Muscle of leg (tissue), 11 donors: Measurements from ENCODE around the gene PLD3. TPM values are rescaled to one million over a fixed set of nuclear protein-coding genes. Genes with fewer than 3 reads are reported as not detected.

Source experiments
- DNase-seq: peaks from one replicate; pipeline ENCODE4 v3.0.0; 2013
- H3K27ac ChIP-seq: one replicate; pipeline ENCODE4 v1.5.1; 2013; ENCODE audit warnings: mild to moderate bottlenecking, low read length, control low read depth
- H3K27me3 ChIP-seq: one replicate; pipeline ENCODE4 v1.6.1; 2013; ENCODE audit warnings: low read length; ENCODE audit not compliant: control insufficient read depth, insufficient read depth
- H3K36me3 ChIP-seq: one replicate; pipeline ENCODE4 v1.6.1; 2013; ENCODE audit warnings: low read length; ENCODE audit not compliant: control insufficient read depth, insufficient read depth
- H3K4me1 ChIP-seq: one replicate; pipeline ENCODE4 v1.6.1; 2013; ENCODE audit warnings: low read length; ENCODE audit not compliant: control insufficient read depth, insufficient read depth
- H3K4me3 ChIP-seq: one replicate; pipeline ENCODE4 v1.5.1; 2013; ENCODE audit warnings: low read length, control low read depth
- H3K9me3 ChIP-seq: replicated peaks from 2 replicates; pipeline ENCODE4 v1.6.1; 2013; ENCODE audit warnings: low read depth, low read length; ENCODE audit not compliant: control insufficient read depth
- WGBS: methylation state at CpG from one replicate; pipeline ENCODE4 v1.1.5; 2013; ENCODE audit warnings: missing lambda C conversion rate; ENCODE audit not compliant: insufficient coverage; 5-methylcytosine and 5-hydroxymethylcytosine counted together
- polyA plus RNA-seq, 8 donors: library from polyadenylated mRNA; unstranded; fragments of 120-200 nt; gene quantifications; one replicate each; pipeline versions ENCODE4 v1.2.1 to v1.2.3, GENCODE V29; 2013; ENCODE audit warnings: inconsistent platforms in 1 of 8, low replicate concordance in 1 of 8; ENCODE audit not compliant: insufficient read length in 8 of 8, insufficient read depth in 1 of 8
- total RNA-seq: library from RNA; stranded (reverse); fragments of 120-200 nt; gene quantifications from one replicate; pipeline ENCODE4 v1.2.4, GENCODE V29; 2013

Gene PLD3
- total and polyA plus RNA-seq, 9 donors, result 193 to 271 (median 263) TPM

- no peak for DNase-seq
- Histone ChIP-seq H3K27me3 (no peaks in the 10 kb centered on the region), H3K4me1 (peaks cover 26% of the 10 kb centered on the region), H3K9me3 (no peaks in the 10 kb centered on the region), H3K4me3 (no peak overlapping the region), H3K36me3 (peaks cover 78% of the 10 kb centered on the region), H3K27ac (no peak overlapping the region)
- 89% methylated on average over 5 of the region's 7 CpGs for WGBS
Measured at GRCh38 chr19:40370997-40371801, 22.7 kb downstream of the PLD3 start.

GRCh38 chr19:40371802-40372122 lies 23.3 kb downstream of the PLD3 start:
- Histone ChIP-seq H3K27me3 (no peaks in the 10 kb centered on the region), H3K27ac (no peak overlapping the region), H3K36me3 (peaks cover 81% of the 10 kb centered on the region), H3K4me1 (peaks cover 20% of the 10 kb centered on the region), H3K9me3 (no peaks in the 10 kb centered on the region), H3K4me3 (no peak overlapping the region)
- DNase-seq, result no peak
- WGBS, result 94% methylated on average over 2 of the region's 5 CpGs

- Histone ChIP-seq H3K4me1 (peaks cover 2% of the 10 kb centered on the region), H3K36me3 (peaks cover 75% of the 10 kb centered on the region), H3K4me3 (no peak overlapping the region), H3K27ac (no peak overlapping the region), H3K27me3 (no peaks in the 10 kb centered on the region), H3K9me3 (no peaks in the 10 kb centered on the region)
- DNase-seq, result no peak
- WGBS, result 91% methylated on average over 7 of the region's 7 CpGs
Measured at GRCh38 chr19:40374084-40374483, 25.6 kb downstream of the PLD3 start.

GRCh38 chr19:40376286-40376862 lies 27.9 kb downstream of the PLD3 start:
- DNase-seq, result no peak
- H3K4me1 ChIP-seq, result no peaks in the 10 kb centered on the region
- H3K9me3 ChIP-seq, result no peaks in the 10 kb centered on the region
- H3K36me3 ChIP-seq, result peaks cover 69% of the 10 kb centered on the region
- H3K4me3 ChIP-seq, result no peak overlapping the region
- WGBS, result 85% methylated on average over 14 of the region's 17 CpGs
- H3K27ac ChIP-seq, result no peak overlapping the region
- H3K27me3 ChIP-seq, result no peaks in the 10 kb centered on the region

GRCh38 chr19:40377876-40378385 lies 29.4 kb downstream of the PLD3 start:
- no peaks in the 10 kb centered on the region for H3K4me1 ChIP-seq
- no peak for DNase-seq
- WGBS, result 80% methylated on average over 21 of the region's 25 CpGs
- peaks cover 54% of the 10 kb centered on the region for H3K36me3 ChIP-seq
- no peaks in the 10 kb centered on the region for H3K9me3 ChIP-seq
- no peaks in the 10 kb centered on the region for H3K27me3 ChIP-seq
- H3K4me3 ChIP-seq, result no peak overlapping the region
- no peak overlapping the region for H3K27ac ChIP-seq

GRCh38 chr19:40378509-40378908 lies 30.0 kb downstream of the PLD3 start:
- H3K27me3 ChIP-seq, result no peaks in the 10 kb centered on the region
- no peak for DNase-seq
- no peak overlapping the region for H3K4me3 ChIP-seq
- H3K4me1 ChIP-seq, result no peaks in the 10 kb centered on the region
- peaks cover 48% of the 10 kb centered on the region for H3K36me3 ChIP-seq
- no peaks in the 10 kb centered on the region for H3K9me3 ChIP-seq
- 86% methylated on average over 2 of the region's 2 CpGs for WGBS
- no peak overlapping the region for H3K27ac ChIP-seq

GRCh38 chr19:40379446-40380198 lies 31.1 kb downstream of the PLD3 start:
- Histone ChIP-seq H3K27ac (no peak overlapping the region), H3K9me3 (no peaks in the 10 kb centered on the region), H3K4me1 (no peaks in the 10 kb centered on the region), H3K4me3 (no peak overlapping the region), H3K27me3 (no peaks in the 10 kb centered on the region), H3K36me3 (peaks cover 40% of the 10 kb centered on the region)
- no peak for DNase-seq
- 77% methylated on average over 6 of the region's 11 CpGs for WGBS

- Histone ChIP-seq H3K9me3 (no peaks in the 10 kb centered on the region), H3K27ac (no peak overlapping the region), H3K4me3 (no peak overlapping the region), H3K27me3 (no peaks in the 10 kb centered on the region), H3K4me1 (peaks cover 2% of the 10 kb centered on the region), H3K36me3 (peaks cover 38% of the 10 kb centered on the region)
- WGBS, result 80% methylated on average over 27 of the region's 37 CpGs
- DNase-seq, result no peak
Measured at GRCh38 chr19:40380199-40381037, 31.9 kb downstream of the PLD3 start.

- Histone ChIP-seq H3K4me1 (peaks cover 2% of the 10 kb centered on the region), H3K36me3 (peaks cover 37% of the 10 kb centered on the region), H3K9me3 (no peaks in the 10 kb centered on the region), H3K27me3 (no peaks in the 10 kb centered on the region), H3K4me3 (no peak overlapping the region), H3K27ac (no peak overlapping the region)
- 71% methylated on average over 2 of the region's 3 CpGs for WGBS
- DNase-seq, result no peak
Measured at GRCh38 chr19:40381321-40381720, 32.8 kb downstream of the PLD3 start.
